Stimulated activated CD4-positive, alpha-beta T cell treated with anti-CD3 and anti-CD28 coated beads, Interleukin-4, amount 100 ng/mL, for 4 hours (primary cell): ENCODE measurements around the gene ROPN1B.
"Not testable (repeated sequence)": the region's sequence is repeated elsewhere in the genome, so short reads cannot be mapped to it uniquely, and the experiment has no call there.

Experiments used
- DNase-seq, 2 experiments: peaks; one replicate each; pipeline ENCODE4 v3.0.0-alpha.2; 2020

The ROPN1B gene

GRCh38 chr3:125958511-125959316, 10.3 kb upstream of the ROPN1B start:
- no peak for DNase-seq

GRCh38 chr3:125959317-125960065, 9.5 kb upstream of the ROPN1B start:
- DNase-seq: no peak

GRCh38 chr3:125960066-125960424, 8.9 kb upstream of the ROPN1B start:
- no peak for DNase-seq

GRCh38 chr3:125960456-125961288, 8.3 kb upstream of the ROPN1B start:
- no peak for DNase-seq

- no peak for DNase-seq
These were observed 7.7 kb upstream of the ROPN1B start for GRCh38 chr3:125961289-125961589.

- not testable (repeated sequence) for DNase-seq
These were observed 5.1 kb upstream of the ROPN1B start for GRCh38 chr3:125963834-125964233.

- DNase-seq: no peak
These were observed 3.5 kb upstream of the ROPN1B start for GRCh38 chr3:125965505-125965904.

- DNase-seq: no peak
These were observed 1.8 kb upstream of the ROPN1B start for GRCh38 chr3:125967156-125967555.

GRCh38 chr3:125968121-125968520, 857 bp upstream of the ROPN1B start:
- not testable (repeated sequence) for DNase-seq

GRCh38 chr3:125971997-125972944, 3.3 kb downstream of the ROPN1B start:
- DNase-seq: peak in 1 of 2 experiments; percentile 26

- DNase-seq: not testable (repeated sequence)
These were observed 6.4 kb downstream of the ROPN1B start for GRCh38 chr3:125975245-125976002.

GRCh38 chr3:125976003-125976390, 7.0 kb downstream of the ROPN1B start:
- not testable (repeated sequence) for DNase-seq

GRCh38 chr3:125977104-125977503, 8.1 kb downstream of the ROPN1B start:
- not testable (repeated sequence) for DNase-seq

- DNase-seq: not testable (repeated sequence)
These were observed 16.0 kb downstream of the ROPN1B start for GRCh38 chr3:125984951-125985350.

- DNase-seq: peak; percentile 67 to 70
These were observed 21.4 kb downstream of the ROPN1B start for GRCh38 chr3:125990253-125990970.

GRCh38 chr3:125996751-125997150, 27.8 kb downstream of the ROPN1B start:
- not testable (repeated sequence) for DNase-seq

GRCh38 chr3:126002189-126002588, 33.2 kb downstream of the ROPN1B start:
- no peak for DNase-seq

- no peak for DNase-seq
These were observed 34.6 kb downstream of the ROPN1B start for GRCh38 chr3:126003447-126004190.

- DNase-seq: no peak
These were observed 35.2 kb downstream of the ROPN1B start for GRCh38 chr3:126004217-126004616.

- DNase-seq: no peak
These were observed 35.7 kb downstream of the ROPN1B start for GRCh38 chr3:126004692-126005091.
